ENCODE data around the gene EFHC1. TPM values are rescaled to one million over a fixed set of nuclear protein-coding genes. Genes with fewer than 3 reads are reported as not detected.
A peak's percentile ranks its signal among the peaks of the same experiment; 100 is the strongest.

Gene EFHC1
- polyA plus RNA-seq, 3 donors from 2014 or later, result 3.9 to 6.6 (median 5.0) TPM

GRCh38 chr6:52562911-52563310 lies 142.8 kb downstream of the EFHC1 start:
- Mint-ChIP-seq H3K4me1 (peaks cover 57 to 73% of the 10 kb centered on the region in 2 donors), H3K4me3 (no peak overlapping the region), H3K9me3 (no peaks in the 10 kb centered on the region), H3K27me3 (ENCODE audit: low read depth in 3 of 3) (peaks cover 0 to 3% (median 0%) of the 10 kb centered on the region in 3 donors), H3K27ac (peak overlapping the region in 1 of 6 donors; percentile 10), H3K36me3 (no peaks in the 10 kb centered on the region)
- DNase-seq, result no peak

GRCh38 chr6:52564856-52565255 lies 144.7 kb downstream of the EFHC1 start:
- peaks cover 0 to 3% (median 0%) of the 10 kb centered on the region in 3 donors for H3K27me3 Mint-ChIP-seq (ENCODE audit: low read depth in 3 of 3)
- no peaks in the 10 kb centered on the region for H3K36me3 Mint-ChIP-seq
- DNase-seq, result no peak
- H3K9me3 Mint-ChIP-seq, result no peaks in the 10 kb centered on the region
- H3K4me3 Mint-ChIP-seq, result no peak overlapping the region
- peak overlapping the region in 1 of 6 donors; percentile 42 for H3K27ac Mint-ChIP-seq
- peaks cover 61 to 64% of the 10 kb centered on the region in 2 donors for H3K4me1 Mint-ChIP-seq

- H3K9me3 Mint-ChIP-seq, result no peaks in the 10 kb centered on the region
- no peak overlapping the region for H3K27ac Mint-ChIP-seq
- H3K4me1 Mint-ChIP-seq, result peaks cover 59 to 67% of the 10 kb centered on the region in 2 donors
- H3K36me3 Mint-ChIP-seq, result no peaks in the 10 kb centered on the region
- DNase-seq, result no peak
- peak overlapping the region in 2 of 5 donors; percentile 6 to 33 for H3K4me3 Mint-ChIP-seq
- H3K27me3 Mint-ChIP-seq (ENCODE audit: low read depth in 3 of 3), result peaks cover 0 to 3% (median 0%) of the 10 kb centered on the region in 3 donors
Observed at GRCh38 chr6:52566201-52566600, 146.1 kb downstream of the EFHC1 start.

- H3K27me3 Mint-ChIP-seq (ENCODE audit: low read depth in 3 of 3), result peaks cover 0 to 3% (median 0%) of the 10 kb centered on the region in 3 donors
- no peaks in the 10 kb centered on the region for H3K9me3 Mint-ChIP-seq
- H3K27ac Mint-ChIP-seq, result peak overlapping the region in 1 of 6 donors; percentile 32
- H3K4me3 Mint-ChIP-seq, result peak overlapping the region in 2 of 5 donors; percentile 19 to 33
- DNase-seq, result no peak
- H3K4me1 Mint-ChIP-seq, result peaks cover 65 to 71% of the 10 kb centered on the region in 2 donors
- no peaks in the 10 kb centered on the region for H3K36me3 Mint-ChIP-seq
Observed at GRCh38 chr6:52566853-52567279, 146.7 kb downstream of the EFHC1 start.

GRCh38 chr6:52568320-52568719 lies 148.2 kb downstream of the EFHC1 start:
- no peak for DNase-seq
- H3K27ac Mint-ChIP-seq, result no peak overlapping the region
- no peaks in the 10 kb centered on the region for H3K9me3 Mint-ChIP-seq
- peaks cover 71 to 78% of the 10 kb centered on the region in 2 donors for H3K4me1 Mint-ChIP-seq
- H3K4me3 Mint-ChIP-seq, result no peak overlapping the region
- no peaks in the 10 kb centered on the region for H3K36me3 Mint-ChIP-seq
- peaks cover 0 to 3% (median 0%) of the 10 kb centered on the region in 3 donors for H3K27me3 Mint-ChIP-seq (ENCODE audit: low read depth in 3 of 3)

- H3K4me1 Mint-ChIP-seq, result peaks cover 74 to 78% of the 10 kb centered on the region in 2 donors
- no peak overlapping the region for H3K27ac Mint-ChIP-seq
- no peaks in the 10 kb centered on the region for H3K9me3 Mint-ChIP-seq
- no peak for DNase-seq
- no peak overlapping the region for H3K4me3 Mint-ChIP-seq
- H3K36me3 Mint-ChIP-seq, result no peaks in the 10 kb centered on the region
- H3K27me3 Mint-ChIP-seq (ENCODE audit: low read depth in 3 of 3), result peaks cover 4 to 11% (median 5%) of the 10 kb centered on the region in 3 donors
Observed at GRCh38 chr6:52570291-52570700, 150.2 kb downstream of the EFHC1 start.

GRCh38 chr6:52571099-52571755 lies 151.1 kb downstream of the EFHC1 start:
- H3K27ac Mint-ChIP-seq, result peak overlapping the region in 1 of 6 donors; percentile 45
- no peak for DNase-seq
- H3K36me3 Mint-ChIP-seq, result no peaks in the 10 kb centered on the region
- peaks cover 74 to 79% of the 10 kb centered on the region in 2 donors for H3K4me1 Mint-ChIP-seq
- no peak overlapping the region for H3K4me3 Mint-ChIP-seq
- no peaks in the 10 kb centered on the region for H3K9me3 Mint-ChIP-seq
- peaks cover 4 to 15% (median 7%) of the 10 kb centered on the region in 3 donors for H3K27me3 Mint-ChIP-seq (ENCODE audit: low read depth in 3 of 3)

GRCh38 chr6:52572536-52572935 lies 152.4 kb downstream of the EFHC1 start:
- Mint-ChIP-seq H3K4me3 (no peak overlapping the region), H3K9me3 (no peaks in the 10 kb centered on the region), H3K27me3 (ENCODE audit: low read depth in 3 of 3) (peaks cover 10 to 21% (median 11%) of the 10 kb centered on the region in 3 donors), H3K27ac (peak overlapping the region in 3 of 6 donors; percentile 24 to 89 (median 83)), H3K36me3 (no peaks in the 10 kb centered on the region), H3K4me1 (peaks cover 67 to 72% of the 10 kb centered on the region in 2 donors)
- no peak for DNase-seq

GRCh38 chr6:52573295-52573694 lies 153.2 kb downstream of the EFHC1 start:
- no peak for DNase-seq
- Mint-ChIP-seq H3K27ac (peak overlapping the region; percentile 49 to 96 (median 92)), H3K4me1 (peaks cover 67 to 73% of the 10 kb centered on the region in 2 donors), H3K4me3 (peak overlapping the region in 2 of 5 donors; percentile 19 to 40), H3K27me3 (ENCODE audit: low read depth in 3 of 3) (peaks cover 11 to 24% (median 12%) of the 10 kb centered on the region in 3 donors), H3K36me3 (no peaks in the 10 kb centered on the region), H3K9me3 (no peaks in the 10 kb centered on the region)

Other genes starting within 250 kb of the EFHC1 start
- under 1 TPM in 1 of 3 donors, not detected in 2; 0.19 TPM for gene IL17A, start 234.0 kb upstream of the EFHC1 start, polyA plus RNA-seq
- not detected for gene IL17F, start 175.8 kb upstream of the EFHC1 start, polyA plus RNA-seq
- 10 to 100 TPM; 40.5 to 73.8 (median 43.6) TPM for gene MCM3, start 135.6 kb upstream of the EFHC1 start, polyA plus RNA-seq
- gene PAQR8, start 58.2 kb upstream of the EFHC1 start, polyA plus RNA-seq, result 1 to 10 TPM; 2.9 to 6.5 (median 6.2) TPM
- gene TRAM2, start 156.7 kb downstream of the EFHC1 start, polyA plus RNA-seq, result 1 to 10 TPM; 1.7 to 7.0 (median 4.4) TPM